PC-9 (cell line): Measurements from ENCODE around the gene DGAT2L6. TPM values are rescaled to one million over a fixed set of nuclear protein-coding genes. Genes with fewer than 3 reads are reported as not detected.

Experiments
- BruUV-seq: library from RNA; stranded (reverse); fragments of 400-500 nt; replicated peaks from 2 replicates; lab custom pipeline; 2021; lab: Mats Ljungman, UMichigan
- CTCF ChIA-PET: fragments of 300-600 bp; sonication (Branson Sonifier 250); formaldehyde crosslinking; loops from one replicate; lab custom pipeline; 2022; ENCODE audit warnings: antibody characterized with exemption; lab: Charles Lee
- POLR2A ChIA-PET: fragments of 300-600 bp; sonication (Branson Sonifier 250); formaldehyde crosslinking; loops from one replicate; lab custom pipeline; 2022; ENCODE audit warnings: antibody characterized with exemption; ENCODE audit not compliant: unreplicated experiment; lab: Charles Lee
- DNase-seq, 2 experiments: peaks; one replicate each; pipeline versions ENCODE4 v3.0.0 to v3.0.0-alpha.2; 2015 to 2022; ENCODE audit warnings: mixed read lengths in 1 of 2
- H2AFZ ChIP-seq: fragments of 200-600 bp; sonication (generic); 2 replicates; pipeline ENCODE4 v1.8.1; 2017; ENCODE audit warnings: antibody characterized with exemption
- H3F3A ChIP-seq: fragments of 200-600 bp; sonication (generic); 2 replicates; pipeline ENCODE4 v1.8.1; 2017; ENCODE audit warnings: antibody characterized with exemption, mild to moderate bottlenecking, low read depth; ENCODE audit not compliant: insufficient read depth
- H3K27ac ChIP-seq: fragments of 200-600 bp; sonication (generic); 2 replicates; pipeline ENCODE4 v1.6.1; 2016; ENCODE audit warnings: mixed run types
- H3K27me3 ChIP-seq: fragments of 200-600 bp; sonication (generic); 2 replicates; pipeline ENCODE4 v1.6.1; 2016; ENCODE audit warnings: low read depth, mixed run types; ENCODE audit not compliant: insufficient read depth
- H3K36me3 ChIP-seq: fragments of 200-600 bp; sonication (generic); 2 replicates; pipeline ENCODE4 v1.6.1; 2016; ENCODE audit warnings: low read depth, mixed run types
- H3K4me1 ChIP-seq: fragments of 200-600 bp; sonication (generic); replicated peaks from 2 replicates; pipeline ENCODE4 v1.6.1; 2016; ENCODE audit warnings: mixed run types; ENCODE audit not compliant: insufficient read depth
- H3K4me2 ChIP-seq: fragments of 200-600 bp; sonication (generic); 2 replicates; pipeline ENCODE4 v1.6.1; 2017; ENCODE audit warnings: mixed run types
- H3K4me3 ChIP-seq: fragments of 200-600 bp; sonication (generic); 2 replicates; pipeline ENCODE4 v1.6.1; 2016; ENCODE audit warnings: mixed run types
- H3K79me2 ChIP-seq: fragments of 200-600 bp; sonication (generic); 2 replicates; pipeline ENCODE4 v1.6.1; 2017; ENCODE audit warnings: low read depth, mixed run types
- H3K9me2 ChIP-seq: fragments of 200-600 bp; sonication (generic); 2 replicates; pipeline ENCODE4 v1.8.1; 2017; ENCODE audit warnings: mild to moderate bottlenecking; ENCODE audit not compliant: insufficient read depth
- H3K9me3 ChIP-seq: fragments of 200-600 bp; sonication (generic); 2 replicates; pipeline ENCODE4 v1.8.1; 2016; ENCODE audit warnings: low read depth; ENCODE audit not compliant: insufficient read depth
- H4K20me1 ChIP-seq: fragments of 200-600 bp; sonication (generic); 2 replicates; pipeline ENCODE4 v1.8.1; 2017; ENCODE audit not compliant: insufficient read depth
- EZH2 ChIP-seq: fragments of 200-600 bp; sonication (generic); IDR thresholded peaks from 2 replicates; pipeline ENCODE4 v1.8.0; 2017; ENCODE audit warnings: antibody characterized with exemption, low read depth
- intact Hi-C: fragments of 100-400 bp; cut with micrococcal nuclease; formaldehyde crosslinking; loops from one replicate; pipeline ENCODE4 v1.10.0; 2022; ENCODE audit not compliant: unreplicated experiment
- total RNA-seq: library from RNA; stranded (reverse); gene quantifications from 2 replicates; pipeline ENCODE4 v1.2.3, GENCODE V29; 2021
- TF ChIP-seq, protein P1 (sequence below): fragments of 200-600 bp; sonication (generic); conservative IDR thresholded peaks from 2 replicates; pipeline ENCODE4 v1.6.1; 2017; ENCODE audit warnings: mixed run types, antibody characterized with exemption, mild to moderate bottlenecking, moderate library complexity

Gene DGAT2L6
- total RNA-seq, 1 experiment from 2014 or later: not detected

DNA sequence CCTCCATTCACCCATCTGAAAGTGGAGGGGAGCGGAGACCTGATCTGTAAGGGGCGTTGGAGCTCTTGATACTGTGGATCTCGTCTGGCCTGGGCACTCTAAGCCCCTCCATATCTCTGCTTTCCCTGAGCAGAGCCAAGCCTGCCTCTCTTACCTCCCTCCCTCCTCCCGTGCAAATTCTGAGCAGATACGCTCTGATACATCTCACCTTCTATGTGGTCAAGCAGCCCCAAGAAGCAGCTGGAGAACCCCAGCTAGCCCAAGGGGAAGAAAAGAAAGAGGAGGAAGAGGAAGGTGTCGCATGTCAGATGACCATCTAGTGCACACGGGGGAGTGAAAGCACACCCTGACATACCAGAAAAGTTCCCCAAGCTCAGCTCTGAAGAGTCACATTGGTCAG lies 1.9 kb upstream of the DGAT2L6 start:
- Histone ChIP-seq H3K36me3 (no peaks in the 10 kb centered on the region), H3K9me3 (no peaks in the 10 kb centered on the region), H3K27me3 (no peaks in the 10 kb centered on the region), H4K20me1 (no peaks in the 10 kb centered on the region), H3K4me2 (no peak overlapping the region), H3F3A (no peaks in the 10 kb centered on the region), H3K4me1 (no peaks in the 10 kb centered on the region), H3K4me3 (no peak overlapping the region), H3K9me2 (no peaks in the 10 kb centered on the region), H3K79me2 (no peaks in the 10 kb centered on the region), H2AFZ (no peak overlapping the region), H3K27ac (no peak overlapping the region)
- POLR2A ChIA-PET: no interaction called here
- no TSS peak for BruUV-seq
- CTCF ChIA-PET: no interaction called here
- intact Hi-C loops: no loop called here
- TF ChIP-seq EZH2: no peak
- TF ChIP-seq, protein P1, sequence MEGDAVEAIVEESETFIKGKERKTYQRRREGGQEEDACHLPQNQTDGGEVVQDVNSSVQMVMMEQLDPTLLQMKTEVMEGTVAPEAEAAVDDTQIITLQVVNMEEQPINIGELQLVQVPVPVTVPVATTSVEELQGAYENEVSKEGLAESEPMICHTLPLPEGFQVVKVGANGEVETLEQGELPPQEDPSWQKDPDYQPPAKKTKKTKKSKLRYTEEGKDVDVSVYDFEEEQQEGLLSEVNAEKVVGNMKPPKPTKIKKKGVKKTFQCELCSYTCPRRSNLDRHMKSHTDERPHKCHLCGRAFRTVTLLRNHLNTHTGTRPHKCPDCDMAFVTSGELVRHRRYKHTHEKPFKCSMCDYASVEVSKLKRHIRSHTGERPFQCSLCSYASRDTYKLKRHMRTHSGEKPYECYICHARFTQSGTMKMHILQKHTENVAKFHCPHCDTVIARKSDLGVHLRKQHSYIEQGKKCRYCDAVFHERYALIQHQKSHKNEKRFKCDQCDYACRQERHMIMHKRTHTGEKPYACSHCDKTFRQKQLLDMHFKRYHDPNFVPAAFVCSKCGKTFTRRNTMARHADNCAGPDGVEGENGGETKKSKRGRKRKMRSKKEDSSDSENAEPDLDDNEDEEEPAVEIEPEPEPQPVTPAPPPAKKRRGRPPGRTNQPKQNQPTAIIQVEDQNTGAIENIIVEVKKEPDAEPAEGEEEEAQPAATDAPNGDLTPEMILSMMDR: no peak
- no peak for DNase-seq

DNA sequence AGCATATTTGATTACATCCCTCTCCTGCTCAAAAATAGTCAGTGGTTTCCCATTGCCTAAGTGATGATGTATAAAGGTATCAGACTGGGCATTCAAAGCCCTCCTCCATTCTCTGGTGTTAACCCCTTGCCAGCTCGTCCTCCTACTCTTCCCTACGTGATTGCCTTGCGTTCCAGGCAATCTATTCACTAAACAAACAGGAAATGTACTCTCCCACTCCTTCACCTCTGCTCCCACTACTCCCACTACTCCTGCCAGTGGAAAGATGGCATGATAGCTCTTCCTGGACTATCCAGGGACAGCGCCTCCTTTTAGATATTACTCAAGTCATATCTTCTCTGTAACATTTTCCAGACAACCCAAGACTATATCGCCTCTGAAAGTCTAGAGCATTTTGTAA lies 5.8 kb downstream of the DGAT2L6 start:
- H3K36me3 ChIP-seq: no peaks in the 10 kb centered on the region
- H3K79me2 ChIP-seq: no peaks in the 10 kb centered on the region
- no peak overlapping the region for H2AFZ ChIP-seq
- POLR2A ChIA-PET: no interaction called here
- no peak for DNase-seq
- no peak for TF ChIP-seq EZH2
- TF ChIP-seq, protein P1: no peak
- H3K4me3 ChIP-seq: no peak overlapping the region
- CTCF ChIA-PET: no interaction called here
- H3F3A ChIP-seq: no peaks in the 10 kb centered on the region
- no peaks in the 10 kb centered on the region for H3K9me3 ChIP-seq
- no peaks in the 10 kb centered on the region for H3K4me1 ChIP-seq
- H3K9me2 ChIP-seq: no peaks in the 10 kb centered on the region
- no peaks in the 10 kb centered on the region for H4K20me1 ChIP-seq
- H3K27ac ChIP-seq: no peak overlapping the region
- intact Hi-C loops: no loop called here
- no TSS peak for BruUV-seq
- no peak overlapping the region for H3K4me2 ChIP-seq
- no peaks in the 10 kb centered on the region for H3K27me3 ChIP-seq

DNA sequence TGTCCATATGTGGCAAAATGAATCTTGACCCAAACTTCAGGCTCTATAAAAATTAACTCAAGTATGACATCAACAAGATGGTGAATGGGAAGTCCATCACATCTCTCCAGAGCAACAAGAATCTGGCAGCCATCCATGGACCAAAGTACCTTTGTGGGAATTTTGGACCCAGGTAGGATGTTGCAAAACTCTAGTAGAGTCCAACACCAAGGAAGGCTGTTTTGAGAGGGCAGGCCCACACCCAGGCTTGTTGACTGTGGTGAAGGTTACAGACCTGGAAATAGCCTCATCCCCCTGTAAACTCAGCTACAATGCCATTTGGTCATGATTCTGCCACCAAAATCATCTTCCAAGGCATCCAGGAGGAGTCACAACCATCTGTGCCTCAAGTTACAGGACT lies 12.9 kb downstream of the DGAT2L6 start:
- no peaks in the 10 kb centered on the region for H3F3A ChIP-seq
- no TSS peak for BruUV-seq
- intact Hi-C loops: no loop called here
- no peaks in the 10 kb centered on the region for H3K9me2 ChIP-seq
- no peaks in the 10 kb centered on the region for H3K79me2 ChIP-seq
- CTCF ChIA-PET: no interaction called here
- DNase-seq: no peak
- no peaks in the 10 kb centered on the region for H3K36me3 ChIP-seq
- no peak overlapping the region for H3K4me3 ChIP-seq
- no peaks in the 10 kb centered on the region for H3K27me3 ChIP-seq
- no peaks in the 10 kb centered on the region for H3K4me1 ChIP-seq
- TF ChIP-seq, protein P1: no peak
- no peak for TF ChIP-seq EZH2
- POLR2A ChIA-PET: no interaction called here
- H3K4me2 ChIP-seq: no peak overlapping the region
- no peaks in the 10 kb centered on the region; the same call in 1 of the 2 replicates for H3K9me3 ChIP-seq
- no peak overlapping the region for H2AFZ ChIP-seq
- no peaks in the 10 kb centered on the region for H4K20me1 ChIP-seq
- no peak overlapping the region for H3K27ac ChIP-seq
